NCI-H82 treated with DMSO at 0.1 percent for 48 hours (cell line): ENCODE data around the gene TMSB10.
"Not testable (repeated sequence)": the region's sequence is repeated elsewhere in the genome, so short reads cannot be mapped to it uniquely, and the experiment has no call there.

Experiments used
- DNase-seq: peaks from one replicate; lab custom pipeline; 2025; ENCODE audit not compliant: unreplicated experiment; lab: John Stamatoyannopoulos, UW

Gene TMSB10

DNA sequence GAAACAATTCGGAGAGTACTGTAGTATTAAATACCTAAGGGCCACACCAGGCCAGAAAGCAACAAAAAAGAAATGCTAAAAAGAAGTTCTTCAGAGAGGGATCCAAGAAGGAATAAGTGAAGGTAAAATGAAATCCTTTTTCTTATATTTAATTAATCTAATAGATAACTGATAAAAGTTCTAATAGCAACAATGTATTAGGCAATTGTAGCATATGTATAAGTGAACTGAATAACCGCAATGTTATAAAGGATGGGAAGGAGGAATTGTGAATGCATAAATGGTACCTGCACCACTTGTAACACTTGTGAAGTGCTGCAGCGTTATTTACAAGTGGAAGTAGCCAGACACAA lies 21.8 kb downstream of the TMSB10 start:
- no peak for DNase-seq

DNA sequence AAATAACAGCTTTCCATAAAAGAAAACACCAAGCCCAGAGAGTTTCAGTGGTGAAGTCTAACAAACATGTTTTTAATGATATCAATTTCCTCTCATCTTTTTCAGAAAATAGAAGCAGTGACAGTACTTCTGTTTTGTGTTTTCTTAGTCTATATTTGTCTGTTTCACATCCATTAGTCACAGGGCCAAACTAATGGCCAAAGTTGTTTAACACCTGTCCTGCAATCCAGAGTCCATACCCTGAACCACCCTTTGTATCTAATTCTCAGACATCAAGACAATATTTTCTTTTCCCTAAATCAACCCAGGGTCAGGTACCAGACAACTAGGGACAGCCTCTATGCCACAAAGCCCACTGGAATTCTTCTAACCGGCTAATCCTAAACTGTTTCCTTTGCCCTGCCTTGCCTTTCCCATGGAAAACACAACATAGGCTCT lies 25.9 kb downstream of the TMSB10 start:
- no peak for DNase-seq

DNA sequence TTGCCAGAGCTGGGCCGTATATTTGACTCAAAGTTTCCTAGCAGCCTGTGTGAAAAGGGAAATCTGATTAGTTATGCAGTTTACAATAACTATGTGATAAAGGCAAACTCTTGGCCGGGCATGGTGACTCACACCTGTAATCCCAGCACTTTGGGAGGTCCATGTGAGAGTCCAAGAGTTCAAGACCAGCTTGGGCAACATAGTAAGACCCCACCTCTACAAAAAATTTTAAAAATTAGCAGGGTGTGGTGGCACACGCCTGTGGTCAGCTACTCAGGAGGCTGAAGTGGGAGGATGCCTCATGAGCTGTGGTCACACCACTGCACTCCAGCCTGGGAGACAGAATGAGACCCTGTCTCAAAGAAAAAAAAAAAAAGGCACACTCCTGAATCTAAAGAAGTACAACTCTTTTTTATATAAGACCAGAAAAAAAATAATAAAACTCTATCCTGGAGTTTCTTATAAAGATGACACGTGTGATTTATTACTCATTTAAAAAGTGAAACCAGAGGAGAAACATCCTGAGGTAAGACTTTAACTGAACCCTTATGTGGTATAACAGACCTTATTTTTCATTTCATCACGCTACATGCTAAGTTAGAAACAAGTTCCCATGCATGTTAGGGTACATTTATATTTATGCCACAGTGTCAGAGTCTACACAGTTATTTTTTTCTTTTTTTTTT lies 32.9 kb downstream of the TMSB10 start:
- no peak for DNase-seq

DNA sequence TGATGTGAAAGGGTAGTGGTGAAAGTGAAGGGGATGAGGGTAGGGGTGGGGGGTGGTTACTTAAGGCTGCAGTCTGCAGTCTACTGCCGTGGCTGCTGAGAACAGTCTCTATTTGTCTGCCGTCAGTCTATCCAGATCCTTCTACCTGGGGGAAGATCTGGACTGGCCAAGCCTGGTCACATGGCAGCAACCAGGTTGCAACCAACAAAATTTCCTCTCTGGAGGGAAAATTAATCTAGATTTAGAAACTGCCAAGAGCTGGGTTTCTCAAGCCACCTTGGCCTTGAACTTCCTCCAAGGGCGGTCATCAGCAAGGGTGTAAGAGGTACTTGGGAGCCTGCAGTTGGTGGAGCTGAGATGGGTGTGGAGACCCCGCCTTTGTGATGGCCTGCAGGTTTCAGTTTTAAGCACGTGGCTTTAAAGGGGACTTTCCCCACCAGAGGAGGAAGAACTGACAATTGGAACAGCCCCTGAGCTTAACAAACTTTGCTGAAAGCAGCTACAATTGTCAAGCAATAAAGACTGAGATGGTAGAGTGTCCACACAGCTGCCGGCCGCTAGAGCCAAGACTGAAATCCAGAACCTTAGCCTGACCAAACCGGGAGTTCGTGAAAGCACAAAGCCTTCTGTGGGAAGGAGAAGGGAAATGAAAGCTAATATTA lies 34.1 kb downstream of the TMSB10 start:
- no peak for DNase-seq

DNA sequence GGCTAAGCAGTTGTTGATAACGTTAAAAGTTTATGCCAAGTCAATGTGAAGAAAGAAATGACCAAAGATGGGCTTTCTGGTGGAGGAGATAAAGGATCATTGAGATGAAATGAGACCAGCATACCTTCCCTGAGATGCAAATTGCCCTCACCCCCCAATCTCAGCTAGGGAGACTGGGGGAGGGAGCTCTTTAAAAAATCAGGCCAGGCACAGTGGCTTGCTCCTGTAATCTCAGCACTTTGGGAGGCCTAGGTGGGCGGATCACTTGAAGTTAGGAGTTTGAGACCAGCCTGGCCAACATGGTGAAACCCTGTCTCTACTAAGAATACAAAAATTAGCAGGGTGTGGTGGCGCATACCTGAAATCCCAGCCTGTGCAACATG lies 34.6 kb downstream of the TMSB10 start:
- DNase-seq = no peak

DNA sequence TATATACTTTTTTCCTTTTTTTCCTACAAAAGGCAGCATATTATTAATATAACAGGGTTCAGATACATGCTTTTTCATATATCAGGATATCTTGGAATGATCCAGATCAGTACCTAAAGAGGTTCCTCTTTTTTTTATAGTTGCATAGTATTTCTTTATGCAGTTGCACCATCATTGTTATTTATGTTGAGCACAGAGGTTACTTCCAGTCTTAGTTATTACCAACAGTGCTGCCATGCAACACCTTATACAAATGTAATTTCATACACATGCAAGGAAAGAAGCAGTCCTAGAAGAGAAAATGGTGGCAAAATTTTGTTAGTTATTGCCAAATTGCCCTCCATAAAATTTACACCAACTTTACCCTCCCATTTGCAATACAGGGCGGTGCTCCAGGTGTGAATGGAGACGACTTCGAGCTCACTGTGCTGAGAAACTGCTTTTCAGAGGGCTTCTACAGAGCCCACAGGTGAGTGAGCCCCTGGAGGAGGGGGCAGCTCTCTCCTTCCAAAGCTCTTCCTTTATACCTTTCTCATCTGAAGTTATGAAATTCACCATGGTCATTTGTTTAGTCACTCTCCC lies 35.5 kb downstream of the TMSB10 start:
- DNase-seq = no peak

DNA sequence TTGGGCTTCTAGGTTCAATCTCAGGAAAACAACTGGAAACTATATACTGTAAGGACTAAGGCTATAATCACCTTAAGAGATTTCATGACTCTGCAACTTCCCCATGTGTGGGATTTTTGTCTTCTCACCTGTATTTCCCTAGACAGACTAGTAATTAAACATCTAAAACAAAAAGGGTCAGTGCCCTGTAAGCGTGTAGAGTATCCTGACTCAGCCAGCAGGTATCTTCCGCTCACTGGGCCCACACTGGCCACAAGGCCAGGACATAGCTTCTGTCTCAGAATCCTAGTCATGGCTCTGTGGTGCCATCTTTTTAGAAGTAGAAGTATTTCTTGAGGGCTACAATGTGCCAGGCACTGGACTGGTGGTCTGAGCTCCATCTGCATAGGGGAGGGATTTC lies 36.7 kb downstream of the TMSB10 start:
- no peak for DNase-seq

DNA sequence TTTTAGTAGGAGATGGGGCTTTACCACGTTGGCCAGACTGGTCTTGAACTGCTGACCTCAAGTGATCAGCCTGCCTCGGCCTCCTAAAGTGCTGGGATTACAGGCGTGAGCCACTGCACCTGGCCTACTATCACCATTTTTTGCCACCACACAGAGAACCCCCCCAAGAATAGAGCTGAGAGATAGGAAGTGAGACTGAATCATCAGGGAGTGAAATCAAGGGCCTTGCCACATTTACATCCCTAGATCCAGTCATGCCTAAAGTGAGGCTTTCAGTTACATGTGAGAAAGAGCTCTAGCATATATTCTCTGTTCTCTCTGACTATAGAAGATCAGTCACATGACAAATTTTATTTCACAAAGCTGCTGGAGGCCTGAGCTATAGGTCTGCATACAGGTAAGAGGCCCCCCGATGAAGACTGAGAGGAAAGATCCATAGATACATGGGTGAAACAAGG lies 37.5 kb downstream of the TMSB10 start:
- no peak for DNase-seq

DNA sequence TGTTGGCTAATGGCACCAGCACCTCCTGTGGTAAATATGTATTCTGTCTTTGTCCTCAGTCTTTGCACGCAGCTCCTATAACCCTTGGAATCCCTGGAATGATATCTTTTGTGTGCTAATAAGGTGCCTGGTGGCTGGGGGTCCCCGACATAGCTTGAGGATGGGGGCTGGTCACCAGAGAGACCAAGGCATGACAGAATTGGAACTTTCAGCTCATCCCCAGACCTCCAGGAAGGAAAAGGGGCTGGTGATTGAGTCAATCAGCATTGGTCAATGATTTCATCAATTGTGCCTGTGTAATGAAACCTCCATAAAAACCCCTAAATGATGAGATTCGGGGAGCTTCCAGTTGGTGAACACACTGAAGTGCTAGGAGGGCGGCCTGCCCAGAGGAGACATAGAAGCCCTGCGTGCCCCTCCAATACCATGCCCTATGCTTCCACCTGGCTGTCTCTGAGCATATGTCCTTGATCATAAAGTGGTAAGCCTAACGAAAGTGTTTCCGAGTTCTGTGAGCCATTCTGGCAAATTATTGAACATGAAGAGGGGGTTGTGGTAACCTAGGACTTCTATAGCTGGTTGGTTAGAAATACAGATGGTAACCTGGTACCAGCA lies 38.9 kb downstream of the TMSB10 start:
- no peak for DNase-seq

DNA sequence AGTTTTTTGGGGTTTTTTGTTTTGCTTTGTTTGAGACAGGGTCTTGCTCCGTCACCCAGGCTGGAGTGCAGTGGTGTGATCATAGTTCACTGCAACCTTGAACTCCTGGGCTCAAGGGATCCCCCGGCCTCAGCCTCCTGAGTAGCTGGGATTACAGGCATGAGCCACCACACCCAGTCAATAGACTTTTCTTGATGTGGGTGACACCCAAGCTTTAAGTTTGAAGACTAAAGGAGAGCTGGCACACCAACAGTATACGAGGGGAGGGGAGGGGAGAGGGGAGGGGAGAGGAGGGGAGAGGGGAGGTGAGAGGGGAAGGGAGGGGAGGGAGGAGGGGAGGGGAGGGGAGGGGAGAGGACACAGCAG lies 40.4 kb downstream of the TMSB10 start:
- DNase-seq = not testable (repeated sequence)

DNA sequence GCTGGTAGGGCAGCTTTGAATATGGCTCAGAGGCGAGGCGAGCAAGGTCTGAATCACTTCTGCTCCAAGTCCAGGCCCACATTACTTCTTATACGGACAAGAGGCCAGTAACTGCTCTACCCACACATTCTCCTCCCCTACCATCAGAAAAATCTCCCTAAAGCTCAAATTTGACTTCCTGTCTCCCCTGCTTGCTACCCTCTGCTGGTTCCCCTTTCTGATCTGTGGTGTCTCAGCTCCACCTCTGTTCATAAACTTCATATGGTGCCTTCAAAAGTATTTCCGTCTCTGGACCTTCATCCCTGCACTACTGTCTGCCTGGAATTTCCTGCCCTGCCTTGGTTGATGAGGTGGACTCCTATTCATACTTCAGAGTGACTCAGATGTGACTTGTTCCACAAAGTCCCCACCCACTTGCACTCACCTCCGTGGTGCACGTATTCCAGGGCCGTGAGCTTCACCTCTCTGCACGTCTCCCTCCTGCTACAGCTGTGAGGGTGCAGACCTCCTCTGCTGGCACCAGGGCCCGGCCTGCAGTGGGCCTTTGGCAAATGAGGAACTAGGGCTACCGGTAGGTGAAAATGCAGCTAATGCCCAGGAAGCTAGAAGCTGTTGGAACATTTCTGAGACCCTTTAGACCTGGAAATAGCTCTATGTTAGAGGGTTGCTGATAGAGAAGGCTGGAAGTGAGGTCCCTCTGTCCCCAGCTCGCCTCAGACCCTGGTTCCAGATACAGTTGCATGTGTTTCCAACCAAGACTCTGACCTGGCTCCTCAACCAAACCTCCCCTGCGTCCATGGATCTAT lies 41.0 kb downstream of the TMSB10 start:
- no peak for DNase-seq

DNA sequence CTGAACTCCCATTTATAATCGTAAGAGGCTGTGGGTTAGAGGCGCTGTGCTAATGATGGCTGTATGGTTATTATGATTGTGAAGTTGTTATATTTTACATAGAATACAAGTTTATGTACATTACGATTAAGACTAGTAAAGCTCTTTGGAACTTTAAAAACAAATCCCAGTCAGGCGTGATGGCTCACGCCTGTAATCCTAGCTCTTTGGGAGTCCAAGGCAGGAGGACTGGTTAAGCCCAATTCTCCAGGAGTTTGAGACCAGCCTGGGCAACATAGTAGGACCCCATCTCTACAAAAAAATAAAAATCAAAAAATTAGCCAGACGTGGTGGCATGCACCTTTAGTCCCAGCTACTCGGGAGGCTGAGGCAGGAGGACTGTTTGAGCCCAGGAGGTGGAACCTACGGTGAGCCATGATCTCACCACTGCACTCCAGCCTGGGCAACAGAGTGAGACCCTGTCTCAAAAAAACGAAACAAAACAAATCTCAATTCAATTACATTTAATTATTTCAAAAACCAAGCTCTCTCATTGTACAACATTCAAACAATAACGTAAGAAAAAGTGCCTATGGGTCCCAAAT lies 41.6 kb downstream of the TMSB10 start:
- DNase-seq = no peak

DNA sequence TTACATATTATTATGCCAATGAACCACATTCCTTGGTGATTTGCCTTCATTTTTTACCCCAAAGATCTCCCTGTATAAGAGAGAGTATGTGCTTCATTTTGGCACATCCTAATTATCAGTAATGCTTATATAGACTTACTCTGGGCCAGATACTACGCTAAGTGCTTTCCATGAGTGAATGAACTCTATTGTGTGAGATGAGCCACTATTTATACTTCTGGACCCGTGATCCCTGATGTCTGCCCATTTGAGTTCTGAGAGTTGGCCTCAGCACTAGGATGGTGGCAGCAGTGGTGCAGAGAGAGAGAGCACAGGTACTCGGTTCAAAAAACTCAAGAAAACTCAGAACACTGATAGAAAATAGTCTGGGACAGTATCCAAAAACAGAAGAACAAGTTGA lies 48.1 kb downstream of the TMSB10 start:
- DNase-seq = no peak

DNA sequence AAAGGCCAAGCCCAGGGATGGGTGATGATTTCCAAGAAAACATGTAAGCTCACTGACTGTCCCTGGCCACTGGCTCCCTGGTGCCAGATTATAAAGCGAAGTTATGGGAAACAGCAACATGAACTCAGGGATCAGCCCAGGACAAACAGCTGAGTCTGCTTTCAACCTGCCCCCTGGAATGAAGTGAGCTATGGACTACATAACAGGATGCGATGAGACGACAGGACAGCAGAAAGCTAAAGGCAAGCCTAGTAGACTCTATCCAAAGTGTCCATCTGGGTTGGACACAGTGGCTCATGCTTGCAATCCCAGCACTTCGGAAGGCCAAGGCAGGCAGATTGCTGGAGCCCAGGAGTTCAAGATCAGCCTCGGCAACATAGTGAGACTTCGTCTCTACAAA lies 48.9 kb downstream of the TMSB10 start:
- DNase-seq = no peak
